Activated CD4-positive, alpha-beta T cell treated with anti-CD3 and anti-CD28 coated beads, Interleukin-2, amount 10 ng/mL, durations not matched to agents 7 days and 5 days (primary cell): ENCODE results near the gene CLPX. TPM values are rescaled to one million over a fixed set of nuclear protein-coding genes. Genes with fewer than 3 reads are reported as not detected.
"Not testable (repeated sequence)": the region's sequence is repeated elsewhere in the genome, so short reads cannot be mapped to it uniquely, and the experiment has no call there.

Experiments
- CTCF ChIA-PET: fragments of 350-600 bp; sonication (Branson Sonifier 250); formaldehyde crosslinking; loops from one replicate; lab custom pipeline; 2021; ENCODE audit warnings: antibody characterized with exemption; lab: Charles Lee
- POLR2A ChIA-PET: fragments of 350-600 bp; sonication (Branson Sonifier 250); formaldehyde crosslinking; loops from one replicate; lab custom pipeline; 2021; ENCODE audit warnings: antibody characterized with exemption; lab: Charles Lee
- DNase-seq: peaks from one replicate; pipeline ENCODE4 v3.0.0-alpha.2; 2020
- H3K27ac Mint-ChIP-seq: one replicate; pipeline ENCODE4 v1.8.0; 2021; ENCODE audit warnings: mild to moderate bottlenecking, moderate library complexity, mixed read lengths
- H3K27me3 Mint-ChIP-seq: one replicate; pipeline ENCODE4 v1.8.0; 2021; ENCODE audit warnings: mixed read lengths
- H3K36me3 Mint-ChIP-seq: one replicate; pipeline ENCODE4 v1.8.0; 2021; ENCODE audit warnings: low read depth, mixed read lengths
- H3K4me1 Mint-ChIP-seq: one replicate; pipeline ENCODE4 v1.8.0; 2021; ENCODE audit warnings: mixed read lengths
- H3K4me3 Mint-ChIP-seq: one replicate; pipeline ENCODE4 v1.8.0; 2021; ENCODE audit warnings: mild to moderate bottlenecking, moderate library complexity, mixed read lengths
- H3K9me3 Mint-ChIP-seq: one replicate; pipeline ENCODE4 v1.8.0; 2021; ENCODE audit warnings: mixed read lengths
- total RNA-seq, 2 experiments: library from RNA; stranded (reverse); gene quantifications; one replicate each; pipeline ENCODE4 v1.2.3, GENCODE V29; 2021

Gene CLPX
- total RNA-seq, 2 experiments from 2014 or later, result 44.9 to 47.3 TPM

GRCh38 chr15:65147902-65148301, 37.2 kb downstream of the CLPX start:
- Mint-ChIP-seq H3K27ac (no peak overlapping the region), H3K4me3 (no peak overlapping the region), H3K4me1 (no peaks in the 10 kb centered on the region), H3K27me3 (no peaks in the 10 kb centered on the region), H3K9me3 (no peaks in the 10 kb centered on the region), H3K36me3 (peaks cover 17% of the 10 kb centered on the region)
- ChIA-PET POLR2A (no interaction called here), CTCF (interaction anchor here (0.9 kb wide), 1 partner anchor 31 kb away, joined by 4 read pairs; no protein-coding TSS in a partner anchor)
- no peak for DNase-seq

GRCh38 chr15:65146438-65146837, 38.7 kb downstream of the CLPX start:
- no peak overlapping the region for H3K27ac Mint-ChIP-seq
- no peak overlapping the region for H3K4me3 Mint-ChIP-seq
- no peaks in the 10 kb centered on the region for H3K9me3 Mint-ChIP-seq
- ChIA-PET POLR2A (no interaction called here), CTCF (no interaction called here)
- H3K4me1 Mint-ChIP-seq, result no peaks in the 10 kb centered on the region
- H3K36me3 Mint-ChIP-seq, result peaks cover 11% of the 10 kb centered on the region
- DNase-seq, result no peak
- no peaks in the 10 kb centered on the region for H3K27me3 Mint-ChIP-seq

- DNase-seq, H3K4me3 Mint-ChIP-seq, H3K9me3 Mint-ChIP-seq, H3K27me3 Mint-ChIP-seq, POLR2A ChIA-PET, H3K36me3 Mint-ChIP-seq, H3K27ac Mint-ChIP-seq, H3K4me1 Mint-ChIP-seq: not testable (repeated sequence)
- CTCF ChIA-PET, result interaction anchor here (0.6 to 0.7 kb wide), 2 partner anchors 24 to 1243 kb away, joined by 3 to 5 read pairs; partner anchors contain the start of gene UBAP1L
Measured at GRCh38 chr15:65138631-65139030, 46.5 kb downstream of the CLPX start.

- DNase-seq, CTCF ChIA-PET, H3K9me3 Mint-ChIP-seq, H3K27me3 Mint-ChIP-seq, H3K4me1 Mint-ChIP-seq, H3K36me3 Mint-ChIP-seq, POLR2A ChIA-PET, H3K4me3 Mint-ChIP-seq, H3K27ac Mint-ChIP-seq: not testable (repeated sequence)
Measured at GRCh38 chr15:65137893-65138292, 47.2 kb downstream of the CLPX start.

GRCh38 chr15:65137089-65137488, 48.1 kb downstream of the CLPX start:
- POLR2A ChIA-PET, H3K27ac Mint-ChIP-seq, H3K4me3 Mint-ChIP-seq, H3K36me3 Mint-ChIP-seq, H3K27me3 Mint-ChIP-seq, DNase-seq, H3K9me3 Mint-ChIP-seq, CTCF ChIA-PET: not testable (repeated sequence)
- H3K4me1 Mint-ChIP-seq, result peaks cover 14% of the 10 kb centered on the region

- H3K4me1 Mint-ChIP-seq, result peaks cover 27% of the 10 kb centered on the region
- H3K27ac Mint-ChIP-seq, result peak overlapping the region; percentile 93
- ChIA-PET POLR2A (no interaction called here), CTCF (interaction anchor here (0.6 kb wide), 1 partner anchor 1403 kb away, joined by 3 read pairs; no protein-coding TSS in a partner anchor)
- peaks cover 5% of the 10 kb centered on the region for H3K36me3 Mint-ChIP-seq
- peaks cover 9% of the 10 kb centered on the region for H3K9me3 Mint-ChIP-seq
- no peaks in the 10 kb centered on the region for H3K27me3 Mint-ChIP-seq
- DNase-seq, result no peak
- peak overlapping the region; percentile 80 for H3K4me3 Mint-ChIP-seq
Measured at GRCh38 chr15:65134538-65134937, 50.6 kb downstream of the CLPX start.

GRCh38 chr15:65133548-65134200, 51.5 kb downstream of the CLPX start, which contains the start of gene PDCD7:
TSS of gene PDCD7 (minus strand) at chr15:65133808. CDS start at chr15:65133781, 27 bp downstream.
- Mint-ChIP-seq H3K27me3 (no peaks in the 10 kb centered on the region), H3K36me3 (peaks cover 5% of the 10 kb centered on the region), H3K9me3 (peaks cover 9% of the 10 kb centered on the region), H3K27ac (peak within 1 kb of the TSS; percentile 94), H3K4me1 (peaks cover 29% of the 10 kb centered on the region), H3K4me3 (peak within 1 kb of the TSS; percentile 89)
- peak; percentile 91 for DNase-seq
- POLR2A ChIA-PET, result interaction anchor here (0.6 kb wide), 1 partner anchor 171 kb away, joined by 3 read pairs; the partner anchor contains the start of gene RNU5B-1
- CTCF ChIA-PET, result interaction anchor here (0.6 to 1.0 kb wide), 2 partner anchors 164 to 1404 kb away, joined by 3 to 4 read pairs; no protein-coding TSS in a partner anchor

- CTCF ChIA-PET, result interaction anchor here (1.0 kb wide), 1 partner anchor 165 kb away, joined by 4 read pairs; no protein-coding TSS in a partner anchor
Measured at GRCh38 chr15:65132878-65133547, 52.1 kb downstream of the CLPX start.

GRCh38 chr15:65130941-65131340, 54.2 kb downstream of the CLPX start:
- Mint-ChIP-seq H3K9me3 (no peaks in the 10 kb centered on the region), H3K27ac (no peak overlapping the region), H3K36me3 (peaks cover 16% of the 10 kb centered on the region), H3K4me1 (peaks cover 31% of the 10 kb centered on the region), H3K4me3 (no peak overlapping the region), H3K27me3 (no peaks in the 10 kb centered on the region)
- CTCF ChIA-PET, result no interaction called here
- POLR2A ChIA-PET, result interaction anchor here (0.6 kb wide), 1 partner anchor 122 kb away, joined by 3 read pairs; no protein-coding TSS in a partner anchor
- peak; percentile 12 for DNase-seq

More at GRCh38 chr15:65132878-65133547, 52.1 kb downstream of the CLPX start:
- peak; percentile 10 for DNase-seq
- H3K9me3 Mint-ChIP-seq, result peaks cover 9% of the 10 kb centered on the region
- H3K36me3 Mint-ChIP-seq, result peaks cover 7% of the 10 kb centered on the region
- peak overlapping the region; percentile 89 for H3K4me3 Mint-ChIP-seq
- H3K27me3 Mint-ChIP-seq, result no peaks in the 10 kb centered on the region
- peak overlapping the region; percentile 94 for H3K27ac Mint-ChIP-seq
- H3K4me1 Mint-ChIP-seq, result peaks cover 29% of the 10 kb centered on the region
- POLR2A ChIA-PET, result no interaction called here

- Mint-ChIP-seq H3K4me3 (no peak overlapping the region), H3K27ac (no peak overlapping the region), H3K4me1 (no peaks in the 10 kb centered on the region), H3K27me3 (no peaks in the 10 kb centered on the region), H3K36me3 (peaks cover 34% of the 10 kb centered on the region), H3K9me3 (no peaks in the 10 kb centered on the region)
- ChIA-PET CTCF (no interaction called here), POLR2A (no interaction called here)
- DNase-seq, result no peak
Measured at GRCh38 chr15:65115542-65115941, 69.6 kb downstream of the CLPX start.

- POLR2A ChIA-PET, result no interaction called here
- Mint-ChIP-seq H3K4me1 (no peaks in the 10 kb centered on the region), H3K9me3 (no peaks in the 10 kb centered on the region), H3K27ac (no peak within 1 kb of the TSS), H3K36me3 (peaks cover 34% of the 10 kb centered on the region), H3K4me3 (no peak within 1 kb of the TSS), H3K27me3 (no peaks in the 10 kb centered on the region)
- DNase-seq, result no peak
- CTCF ChIA-PET, result interaction anchor here (1.0 to 1.6 kb wide), 4 partner anchors 9 to 71 kb away, joined by 3 to 6 read pairs (median 4); no protein-coding TSS in a partner anchor
Measured at GRCh38 chr15:65115086-65115485, 70.1 kb downstream of the CLPX start, which contains the start of gene UBAP1L. TSS of gene UBAP1L (minus strand) at chr15:65115200. CDS start at chr15:65106215, 8,985 bp downstream.

- no peak for DNase-seq
- Mint-ChIP-seq H3K9me3 (no peaks in the 10 kb centered on the region), H3K4me1 (peaks cover 1% of the 10 kb centered on the region), H3K4me3 (no peak overlapping the region), H3K36me3 (peaks cover 7% of the 10 kb centered on the region), H3K27ac (no peak overlapping the region), H3K27me3 (no peaks in the 10 kb centered on the region)
- ChIA-PET CTCF (interaction anchor here (1.2 kb wide), 1 partner anchor 15 kb away, joined by 3 read pairs; no protein-coding TSS in a partner anchor), POLR2A (interaction anchor here (0.5 kb wide), 1 partner anchor 228 kb away, joined by 5 read pairs; no protein-coding TSS in a partner anchor)
Measured at GRCh38 chr15:65110676-65111292, 74.4 kb downstream of the CLPX start.
